Measurements from ENCODE around the gene DCLRE1B. TPM values are rescaled to one million over a fixed set of nuclear protein-coding genes. Genes with fewer than 3 reads are reported as not detected.

DCLRE1B gene
- total and polyA plus RNA-seq, 4 donors: 1.9 to 6.3 (median 3.4) TPM

DNA sequence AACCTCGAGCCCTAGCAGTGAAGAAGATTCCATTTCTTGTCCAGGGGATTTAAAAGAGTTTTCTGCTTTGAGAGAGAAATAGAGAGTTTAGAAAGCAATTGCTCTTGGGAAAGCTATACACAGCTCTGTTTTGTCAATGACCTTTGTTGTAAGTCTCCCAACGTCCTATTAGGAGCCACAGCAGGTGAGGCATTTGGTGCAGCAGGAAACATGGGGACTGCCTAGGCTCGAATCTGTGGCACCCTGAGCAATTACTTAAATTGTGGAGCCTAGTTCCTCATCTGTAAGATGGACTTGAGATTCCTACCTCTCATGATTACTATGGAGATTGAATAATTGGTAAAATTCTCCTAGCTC lies 8.2 kb downstream of the DCLRE1B start:
- ATAC-seq (ENCODE audit: low FRiP score) (no peak), DNase-seq (no peak)
- Histone ChIP-seq H3K4me1 (ENCODE audit: control insufficient read depth in 1 of 2, insufficient read depth in 2 of 2, low read length in 2 of 2) (peaks cover 0 to 2% of the 10 kb centered on the region in 2 donors), H3K9me3 (ENCODE audit: control insufficient read depth, low read length) (no peaks in the 10 kb centered on the region), H3K4me3 (ENCODE audit: low read length in 2 of 2) (no peak overlapping the region), H3K36me3 (ENCODE audit: control insufficient read depth in 1 of 2, insufficient read depth in 2 of 2, low read length in 1 of 2) (peaks cover 0 to 2% of the 10 kb centered on the region in 2 donors), H3K27me3 (ENCODE audit: control insufficient read depth in 1 of 2, insufficient read depth in 2 of 2, low read length in 1 of 2) (no peaks in the 10 kb centered on the region), H3K27ac (ENCODE audit: low read depth in 1 of 2, low read length in 2 of 2) (no peak overlapping the region)
- intact Hi-C loops (cut with DNase I): loop anchor here in 1 of 2 donors (2.0 kb wide), 1 partner anchor 16 kb away; the partner anchor contains the start of gene HIPK1
- 58 to 61% methylated on average over 3 of the region's 3 CpGs for whole genome bisulfite sequencing, 2 donors

DNA sequence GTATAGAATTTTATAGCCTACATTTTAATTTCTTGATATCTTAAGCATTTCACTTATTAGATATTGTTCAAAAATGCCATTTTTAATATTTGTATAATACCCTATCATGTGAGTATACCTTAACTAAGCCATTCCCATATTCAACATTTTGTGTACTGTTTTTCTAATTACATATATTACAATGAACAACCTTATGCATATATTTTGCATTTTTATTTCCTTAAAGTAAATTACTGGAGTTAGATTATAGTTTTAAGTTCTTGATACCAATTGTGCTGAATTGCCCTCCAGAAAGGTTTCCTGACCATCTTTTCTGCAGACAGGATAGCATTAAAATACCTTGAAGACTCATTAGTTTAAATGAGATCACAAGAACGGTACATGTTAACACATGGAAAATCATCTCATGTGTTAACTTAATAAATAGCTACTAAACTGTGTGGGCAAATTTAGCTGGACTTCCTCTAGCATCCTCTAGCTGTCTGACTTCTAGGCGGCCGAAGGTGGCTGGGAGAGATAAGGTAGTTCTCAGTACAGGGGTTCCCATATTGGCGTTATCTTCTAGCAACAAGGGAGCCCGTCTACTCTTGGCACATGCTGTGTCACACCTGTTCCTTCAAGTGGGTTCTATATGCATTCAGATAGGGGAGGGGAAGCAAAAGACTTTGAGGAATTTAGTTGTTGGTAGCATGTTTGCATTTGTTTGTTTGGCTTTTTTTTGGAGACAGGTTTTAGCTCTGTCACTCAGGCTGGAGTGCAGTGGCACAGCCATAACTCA lies 8.9 kb downstream of the DCLRE1B start:
- H3K9me3 ChIP-seq (ENCODE audit: control insufficient read depth, low read length): no peaks in the 10 kb centered on the region
- intact Hi-C loops (cut with DNase I): loop anchor here in 1 of 2 donors (2.0 kb wide), 1 partner anchor 15 kb away; the partner anchor contains the start of gene HIPK1
- WGBS, 2 donors: 86% methylated on average over 5 of the region's 5 CpGs
- no peaks in the 10 kb centered on the region for H3K27me3 ChIP-seq (ENCODE audit: control insufficient read depth in 1 of 2, insufficient read depth in 2 of 2, low read length in 1 of 2)
- peaks cover 0 to 2% of the 10 kb centered on the region in 2 donors for H3K4me1 ChIP-seq (ENCODE audit: control insufficient read depth in 1 of 2, insufficient read depth in 2 of 2, low read length in 2 of 2)
- ATAC-seq (ENCODE audit: low FRiP score) (no peak), DNase-seq (no peak)
- H3K27ac ChIP-seq (ENCODE audit: low read depth in 1 of 2, low read length in 2 of 2): no peak overlapping the region
- no peak overlapping the region for H3K4me3 ChIP-seq (ENCODE audit: low read length in 2 of 2)
- H3K36me3 ChIP-seq (ENCODE audit: control insufficient read depth in 1 of 2, insufficient read depth in 2 of 2, low read length in 1 of 2): no peaks in the 10 kb centered on the region

DNA sequence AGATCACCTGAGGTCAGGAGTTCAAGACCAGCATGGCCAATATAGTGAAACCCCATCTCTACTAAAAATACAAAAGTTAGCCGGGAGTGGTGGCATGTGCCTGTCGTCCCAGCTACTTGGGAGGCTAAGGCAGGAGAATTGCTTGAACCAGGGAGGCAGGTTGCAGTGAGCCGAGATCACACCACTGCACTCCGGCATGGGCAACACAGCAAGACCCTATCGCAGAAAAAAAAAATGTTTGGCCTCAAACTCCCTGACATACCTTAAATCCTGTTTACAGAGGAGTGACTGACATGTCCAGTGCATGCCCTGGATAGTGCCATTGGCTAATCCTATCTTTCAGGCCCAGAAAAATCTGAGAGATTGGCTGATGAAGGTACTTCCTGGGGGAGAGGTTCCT lies 11.8 kb downstream of the DCLRE1B start:
- H3K27me3 ChIP-seq (ENCODE audit: control insufficient read depth in 1 of 2, insufficient read depth in 2 of 2, low read length in 1 of 2): no peaks in the 10 kb centered on the region
- 95 to 97% methylated on average over 5 of the region's 5 CpGs for WGBS, 2 donors
- no peak overlapping the region for H3K4me3 ChIP-seq (ENCODE audit: low read length in 2 of 2)
- DNase-seq (no peak), ATAC-seq (ENCODE audit: low FRiP score) (no peak)
- intact Hi-C loops (cut with DNase I): no loop called here
- no peaks in the 10 kb centered on the region for H3K9me3 ChIP-seq (ENCODE audit: control insufficient read depth, low read length)
- H3K4me1 ChIP-seq (ENCODE audit: control insufficient read depth in 1 of 2, insufficient read depth in 2 of 2, low read length in 2 of 2): peaks cover 0 to 2% of the 10 kb centered on the region in 2 donors
- no peaks in the 10 kb centered on the region for H3K36me3 ChIP-seq (ENCODE audit: control insufficient read depth in 1 of 2, insufficient read depth in 2 of 2, low read length in 1 of 2)
- H3K27ac ChIP-seq (ENCODE audit: low read depth in 1 of 2, low read length in 2 of 2): no peak overlapping the region

DNA sequence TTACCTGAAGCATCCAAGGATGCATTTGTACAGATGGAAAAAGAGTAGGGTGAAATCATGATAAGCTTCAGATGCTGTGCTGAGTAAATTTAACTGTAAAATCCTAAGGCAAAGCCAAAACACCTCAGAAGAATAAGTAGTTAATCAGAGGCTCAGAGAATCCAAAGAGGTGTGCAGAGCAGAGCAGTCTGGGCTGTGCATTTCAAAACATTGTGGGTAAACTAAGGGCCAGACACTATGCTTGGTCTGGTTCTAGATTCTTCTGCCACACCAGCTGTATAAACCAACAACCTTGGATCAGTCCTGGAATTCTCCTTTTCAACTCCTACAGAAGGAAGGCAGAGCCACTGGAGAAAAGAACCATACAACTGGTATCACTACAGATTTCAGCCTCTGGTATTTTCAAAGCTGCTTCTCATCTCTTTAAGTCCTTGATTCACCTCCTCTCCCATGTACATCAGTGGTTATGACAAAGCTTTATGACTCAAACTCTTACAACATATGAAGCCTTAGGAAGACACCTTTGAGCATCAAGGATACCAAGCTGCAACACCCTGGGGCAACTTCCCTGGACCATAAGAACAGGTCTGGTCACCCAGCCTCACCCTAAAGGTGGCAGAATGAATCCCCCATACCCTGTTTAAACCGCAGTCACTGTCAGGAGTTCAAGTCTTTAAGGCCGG lies 12.4 kb downstream of the DCLRE1B start:
- intact Hi-C loops (cut with DNase I): no loop called here
- H3K27ac ChIP-seq (ENCODE audit: low read depth in 1 of 2, low read length in 2 of 2): no peak overlapping the region
- 89% methylated on average over 2 of the region's 2 CpGs for WGBS, 2 donors

DNA sequence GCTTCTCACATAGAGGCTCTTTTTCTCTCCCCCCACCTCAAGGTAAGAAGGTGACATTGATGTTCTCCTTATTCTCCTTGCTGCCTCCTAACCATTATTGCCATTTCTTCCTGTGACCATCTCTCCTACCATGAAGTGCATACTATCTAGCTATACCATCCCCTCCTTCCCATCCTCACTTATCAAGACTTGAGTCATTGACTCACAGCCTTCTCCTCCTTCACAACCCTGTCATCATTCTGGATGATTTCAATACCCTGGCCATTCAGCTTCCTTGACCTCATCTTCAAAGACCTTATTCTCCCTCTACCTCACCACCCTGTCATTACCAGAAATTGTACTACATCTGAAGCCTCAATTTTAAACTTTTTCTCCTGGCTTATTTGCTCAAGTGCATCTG lies 13.1 kb downstream of the DCLRE1B start:
- H3K4me3 ChIP-seq (ENCODE audit: low read length in 2 of 2): no peak overlapping the region
- no peaks in the 10 kb centered on the region for H3K4me1 ChIP-seq (ENCODE audit: control insufficient read depth in 1 of 2, insufficient read depth in 2 of 2, low read length in 2 of 2)
- no peak overlapping the region for H3K27ac ChIP-seq (ENCODE audit: low read depth in 1 of 2, low read length in 2 of 2)
- DNase-seq (no peak), ATAC-seq (ENCODE audit: low FRiP score) (no peak)
- intact Hi-C loops (cut with DNase I): no loop called here
- H3K36me3 ChIP-seq (ENCODE audit: control insufficient read depth in 1 of 2, insufficient read depth in 2 of 2, low read length in 1 of 2): no peaks in the 10 kb centered on the region
- H3K9me3 ChIP-seq (ENCODE audit: control insufficient read depth, low read length): no peaks in the 10 kb centered on the region
- H3K27me3 ChIP-seq (ENCODE audit: control insufficient read depth in 1 of 2, insufficient read depth in 2 of 2, low read length in 1 of 2): no peaks in the 10 kb centered on the region

More for the DNA sequence above, 12.4 kb downstream of the DCLRE1B start:
- Histone ChIP-seq H3K4me1 (ENCODE audit: control insufficient read depth in 1 of 2, insufficient read depth in 2 of 2, low read length in 2 of 2) (peaks cover 0 to 2% of the 10 kb centered on the region in 2 donors), H3K27me3 (ENCODE audit: control insufficient read depth in 1 of 2, insufficient read depth in 2 of 2, low read length in 1 of 2) (no peaks in the 10 kb centered on the region), H3K4me3 (ENCODE audit: low read length in 2 of 2) (no peak overlapping the region), H3K36me3 (ENCODE audit: control insufficient read depth in 1 of 2, insufficient read depth in 2 of 2, low read length in 1 of 2) (no peaks in the 10 kb centered on the region), H3K9me3 (ENCODE audit: control insufficient read depth, low read length) (no peaks in the 10 kb centered on the region)
- no peak for ATAC-seq (ENCODE audit: low FRiP score)
- no peak for DNase-seq

DNA sequence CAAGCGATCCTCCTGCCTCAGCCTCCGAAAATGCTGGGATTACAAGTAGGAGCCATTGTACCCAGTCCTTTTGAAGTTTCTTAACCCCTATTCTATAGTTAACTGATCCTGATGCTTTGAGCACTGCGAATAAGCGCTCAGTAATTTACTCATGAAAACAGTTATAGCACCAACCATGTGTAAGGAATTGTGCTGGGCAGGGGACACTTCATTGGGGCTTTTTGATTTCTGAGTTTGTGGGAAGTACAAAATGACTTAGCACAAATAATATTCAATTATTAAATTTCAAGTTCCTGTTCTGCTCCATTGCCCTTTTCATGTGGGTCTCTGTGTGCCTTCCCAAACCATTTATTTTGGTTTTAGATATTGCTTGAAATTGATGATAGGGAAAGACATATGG lies 17.8 kb downstream of the DCLRE1B start:
- intact Hi-C loops (cut with DNase I): loop anchor here in 1 of 2 donors (10.0 kb wide), 1 partner anchor 88 kb away; no protein-coding TSS in a partner anchor
- Histone ChIP-seq H3K27ac (ENCODE audit: low read depth in 1 of 2, low read length in 2 of 2) (no peak overlapping the region), H3K27me3 (ENCODE audit: control insufficient read depth in 1 of 2, insufficient read depth in 2 of 2, low read length in 1 of 2) (no peaks in the 10 kb centered on the region), H3K4me1 (ENCODE audit: control insufficient read depth in 1 of 2, insufficient read depth in 2 of 2, low read length in 2 of 2) (no peaks in the 10 kb centered on the region), H3K36me3 (ENCODE audit: control insufficient read depth in 1 of 2, insufficient read depth in 2 of 2, low read length in 1 of 2) (no peaks in the 10 kb centered on the region), H3K9me3 (ENCODE audit: control insufficient read depth, low read length) (no peaks in the 10 kb centered on the region), H3K4me3 (ENCODE audit: low read length in 2 of 2) (no peak overlapping the region)
- DNase-seq (no peak), ATAC-seq (ENCODE audit: low FRiP score) (no peak)
- 70 to 95% methylated on average over 4 of the region's 4 CpGs for WGBS, 2 donors

DNA sequence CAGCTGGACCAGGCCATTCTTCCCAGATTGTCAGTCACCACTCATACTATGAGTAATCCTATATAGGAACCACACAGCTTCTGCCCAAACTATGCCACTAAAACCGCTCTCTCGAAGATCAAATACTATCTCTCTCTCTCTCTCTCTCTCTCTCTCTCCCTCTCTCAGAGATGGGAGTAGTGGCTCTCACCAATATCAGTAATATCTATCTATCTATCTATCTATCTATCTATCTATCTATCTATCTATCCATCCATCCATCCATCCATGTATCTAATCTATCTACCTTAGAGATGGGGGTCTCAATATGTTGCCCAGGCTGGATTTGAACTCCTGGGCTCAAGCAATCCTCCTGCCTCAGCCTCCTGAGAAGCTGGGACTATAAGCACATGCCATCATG lies 19.3 kb downstream of the DCLRE1B start:
- WGBS, 2 donors: 92 to 94% methylated on average over 2 of the region's 2 CpGs
- no peak for DNase-seq

DNA sequence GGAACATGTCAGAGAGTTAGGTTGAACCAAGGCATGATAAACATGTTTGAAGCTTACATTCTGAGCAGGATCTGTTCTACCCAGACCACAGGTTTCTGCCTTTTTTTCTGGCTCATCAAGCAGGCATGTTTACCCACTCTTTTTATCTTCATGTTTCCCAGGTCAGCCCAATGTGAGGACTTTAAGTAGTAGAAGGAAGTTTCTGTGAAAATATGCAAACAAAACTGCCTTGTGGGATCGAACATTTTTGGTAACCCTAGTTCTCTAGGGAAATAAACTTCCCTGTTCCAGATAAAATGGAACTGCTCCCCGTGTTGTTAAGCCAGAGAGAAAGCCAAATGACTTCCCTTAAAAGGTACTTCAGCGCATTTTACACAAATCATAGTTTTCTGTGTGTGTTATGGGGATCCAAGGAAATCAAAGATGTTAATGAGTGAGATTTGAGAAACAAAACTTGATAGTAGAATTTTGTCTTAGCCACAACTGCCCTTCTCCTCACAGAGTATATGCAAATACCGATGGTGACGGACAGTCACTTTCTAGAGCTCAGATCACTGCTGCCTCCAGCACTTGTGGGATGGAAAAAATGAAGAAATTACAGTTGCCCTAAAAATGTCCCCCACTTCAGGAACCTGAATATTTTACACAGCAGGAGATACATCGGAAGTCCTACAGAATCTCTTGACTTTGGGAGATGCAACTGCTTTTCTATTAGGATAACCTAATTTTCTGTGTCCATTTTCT lies 23.2 kb downstream of the DCLRE1B start:
- intact Hi-C loops (cut with DNase I): loop anchor here in 1 of 2 donors (2.0 to 10.0 kb wide), 2 partner anchors 16 to 94 kb away; no protein-coding TSS in a partner anchor
- ATAC-seq (ENCODE audit: low FRiP score) (no peak), DNase-seq (no peak)
- H3K4me1 ChIP-seq (ENCODE audit: control insufficient read depth in 1 of 2, insufficient read depth in 2 of 2, low read length in 2 of 2): no peaks in the 10 kb centered on the region
- H3K9me3 ChIP-seq (ENCODE audit: control insufficient read depth, low read length): no peaks in the 10 kb centered on the region
- H3K4me3 ChIP-seq (ENCODE audit: low read length in 2 of 2): peak overlapping the region; percentile 43 to 78
- H3K27me3 ChIP-seq (ENCODE audit: control insufficient read depth in 1 of 2, insufficient read depth in 2 of 2, low read length in 1 of 2): no peaks in the 10 kb centered on the region
- no peaks in the 10 kb centered on the region for H3K36me3 ChIP-seq (ENCODE audit: control insufficient read depth in 1 of 2, insufficient read depth in 2 of 2, low read length in 1 of 2)
- WGBS, 2 donors: 1 to 3% methylated on average over 6 of the region's 6 CpGs
- H3K27ac ChIP-seq (ENCODE audit: low read depth in 1 of 2, low read length in 2 of 2): peak overlapping the region; percentile 45 to 94

More for the DNA sequence above, 19.3 kb downstream of the DCLRE1B start:
- Histone ChIP-seq H3K36me3 (ENCODE audit: control insufficient read depth in 1 of 2, insufficient read depth in 2 of 2, low read length in 1 of 2) (no peaks in the 10 kb centered on the region), H3K4me3 (ENCODE audit: low read length in 2 of 2) (no peak overlapping the region), H3K4me1 (ENCODE audit: control insufficient read depth in 1 of 2, insufficient read depth in 2 of 2, low read length in 2 of 2) (no peaks in the 10 kb centered on the region), H3K9me3 (ENCODE audit: control insufficient read depth, low read length) (no peaks in the 10 kb centered on the region), H3K27me3 (ENCODE audit: control insufficient read depth in 1 of 2, insufficient read depth in 2 of 2, low read length in 1 of 2) (no peaks in the 10 kb centered on the region), H3K27ac (ENCODE audit: low read depth in 1 of 2, low read length in 2 of 2) (no peak overlapping the region)
- intact Hi-C loops (cut with DNase I): loop anchor here in 1 of 2 donors (10.0 kb wide), 1 partner anchor 90 kb away; no protein-coding TSS in a partner anchor
- no peak for ATAC-seq (ENCODE audit: low FRiP score)
